Neuronal stem cell (in vitro differentiated cells): ENCODE measurements around the gene DLGAP4.

Source experiments
- DNase-seq: peaks from one replicate; pipeline ENCODE4 v3.0.0-alpha.2; 2013; ENCODE audit warnings: low spot score
- H2AFZ ChIP-seq: one replicate; pipeline ENCODE4 v1.6.1; 2013; ENCODE audit warnings: mild to moderate bottlenecking, low read length, inconsistent platforms
- H2AK5ac ChIP-seq: 2 replicates; pipeline ENCODE4 v1.6.1; 2013; ENCODE audit warnings: low read depth, mild to moderate bottlenecking, inconsistent platforms, low read length, moderate library complexity, mixed read lengths
- H2BK120ac ChIP-seq: 2 replicates; pipeline ENCODE4 v1.6.1; 2013; ENCODE audit warnings: low read depth, mild to moderate bottlenecking, inconsistent platforms, low read length, moderate library complexity, mixed read lengths
- H2BK12ac ChIP-seq: one replicate; pipeline ENCODE4 v1.6.1; 2013; ENCODE audit warnings: low read length, inconsistent platforms
- H2BK15ac ChIP-seq: 2 replicates; pipeline ENCODE4 v1.6.1; 2013; ENCODE audit warnings: mild to moderate bottlenecking, low read length, inconsistent platforms, mixed read lengths
- H2BK5ac ChIP-seq: one replicate; pipeline ENCODE4 v1.6.1; 2013; ENCODE audit warnings: inconsistent platforms, mild to moderate bottlenecking, low read length, moderate library complexity
- H3K14ac ChIP-seq: one replicate; pipeline ENCODE4 v1.6.1; 2013; ENCODE audit warnings: low read length, inconsistent platforms
- H3K18ac ChIP-seq: 2 replicates; pipeline ENCODE4 v1.6.1; 2013; ENCODE audit warnings: low read length, inconsistent platforms
- H3K23ac ChIP-seq: 2 replicates; pipeline ENCODE4 v1.6.1; 2013; ENCODE audit warnings: low read depth, mild to moderate bottlenecking, mixed read lengths, low read length, inconsistent platforms; ENCODE audit not compliant: poor library complexity
- H3K27ac ChIP-seq: replicated peaks from 3 replicates; pipeline ENCODE4 v1.5.1; 2013; ENCODE audit warnings: low read length, inconsistent platforms
- H3K27me3 ChIP-seq, 3 experiments: 2 replicates each; pipeline ENCODE4 v1.6.1; 2013; ENCODE audit warnings: low read length in 3 of 3, mild to moderate bottlenecking in 2 of 3, inconsistent platforms in 1 of 3, low read depth in 1 of 3, mixed read lengths in 1 of 3, moderate library complexity in 1 of 3; ENCODE audit not compliant: control insufficient read depth in 3 of 3, insufficient read depth in 3 of 3
- H3K36me3 ChIP-seq, 2 donors: replicated peaks in 1 of 2; 2 replicates each; pipeline ENCODE4 v1.6.1; 2013; ENCODE audit warnings: low read length in 2 of 2; ENCODE audit not compliant: control insufficient read depth in 2 of 2, insufficient read depth in 2 of 2
- H3K4ac ChIP-seq: 2 replicates; pipeline ENCODE4 v1.6.1; 2013; ENCODE audit warnings: inconsistent platforms, mild to moderate bottlenecking, low read length, moderate library complexity
- H3K4me1 ChIP-seq, 2 donors: 1 replicate in 1 of 2; 2 replicates in 1 of 2; pipeline ENCODE4 v1.6.1; 2013; ENCODE audit warnings: low read length in 2 of 2, low read depth in 1 of 2; ENCODE audit not compliant: control insufficient read depth in 2 of 2, insufficient read depth in 1 of 2
- H3K4me2 ChIP-seq: one replicate; pipeline ENCODE4 v1.6.1; 2013; ENCODE audit warnings: mild to moderate bottlenecking, low read length, inconsistent platforms; ENCODE audit not compliant: insufficient read depth, poor library complexity, severe bottlenecking
- H3K4me3 ChIP-seq, 2 donors: 2 replicates each; pipeline ENCODE4 v1.5.1; 2013; ENCODE audit warnings: low read length in 2 of 2, mild to moderate bottlenecking in 2 of 2, inconsistent platforms in 1 of 2, moderate library complexity in 1 of 2
- H3K79me1 ChIP-seq: one replicate; pipeline ENCODE4 v1.6.1; 2013; ENCODE audit warnings: low read depth, mild to moderate bottlenecking, inconsistent platforms, low read length, moderate library complexity
- H3K9ac ChIP-seq: one replicate; pipeline ENCODE4 v1.6.1; 2013; ENCODE audit warnings: mild to moderate bottlenecking, low read depth, low read length, inconsistent platforms; ENCODE audit not compliant: poor library complexity
- H3K9me3 ChIP-seq, 2 donors: replicated peaks in 1 of 2; 2 replicates each; pipeline versions ENCODE3 to v1.6.1; 2013; ENCODE audit warnings: low read length in 2 of 2, mild to moderate bottlenecking in 2 of 2, inconsistent platforms in 1 of 2, low read depth in 1 of 2, mixed read lengths in 1 of 2, moderate library complexity in 1 of 2; ENCODE audit not compliant: control insufficient read depth in 2 of 2, insufficient read depth in 1 of 2
- H4K8ac ChIP-seq: one replicate; pipeline ENCODE4 v1.6.1; 2013; ENCODE audit warnings: low read depth, mild to moderate bottlenecking, inconsistent platforms, low read length, moderate library complexity
- H4K91ac ChIP-seq: one replicate; pipeline ENCODE4 v1.6.1; 2013; ENCODE audit warnings: low read length, low read depth, mild to moderate bottlenecking, inconsistent platforms; ENCODE audit not compliant: poor library complexity
- WGBS, 2 donors: extraction: QIAGEN DNeasy Blood & Tissue Kit; methylation state at CpG; one replicate each; pipeline ENCODE4 v1.1.7; 2013; ENCODE audit warnings: missing lambda C conversion rate in 2 of 2, mixed read lengths in 1 of 2; ENCODE audit not compliant: insufficient read length in 2 of 2, insufficient replicate concordance in 1 of 2; ENCODE audit errors: extremely low coverage in 2 of 2; 5-methylcytosine and 5-hydroxymethylcytosine counted together

DLGAP4 gene

GRCh38 chr20:36390719-36391415 is 84.7 kb downstream of the DLGAP4 start:
- no peak overlapping the region for H4K91ac ChIP-seq
- DNase-seq = no peak
- H2AK5ac ChIP-seq = no peak overlapping the region
- H3K36me3 ChIP-seq = no peaks in the 10 kb centered on the region
- no peak overlapping the region for H3K14ac ChIP-seq
- no peak overlapping the region for H3K27ac ChIP-seq
- H3K4ac ChIP-seq = no peak overlapping the region
- H3K18ac ChIP-seq = no peak overlapping the region
- WGBS, 2 donors = no CpG with 5 or more reads among the region's 6 CpGs
- H3K23ac ChIP-seq = no peak overlapping the region
- H2BK12ac ChIP-seq = no peak overlapping the region
- no peak overlapping the region for H3K9ac ChIP-seq
- no peak overlapping the region for H2BK15ac ChIP-seq
- H3K79me1 ChIP-seq = no peaks in the 10 kb centered on the region
- no peaks in the 10 kb centered on the region for H3K9me3 ChIP-seq
- H3K4me1 ChIP-seq = peaks cover 4 to 10% of the 10 kb centered on the region in 2 donors
- H3K27me3 ChIP-seq = peaks cover 0 to 9% (median 0%) of the 10 kb centered on the region in 3 experiments
- H2BK5ac ChIP-seq = no peak overlapping the region
- H2AFZ ChIP-seq = no peak overlapping the region
- H3K4me3 ChIP-seq = no peak overlapping the region
- no peak overlapping the region for H4K8ac ChIP-seq
- H2BK120ac ChIP-seq = no peak overlapping the region
- no peak overlapping the region for H3K4me2 ChIP-seq

DNA sequence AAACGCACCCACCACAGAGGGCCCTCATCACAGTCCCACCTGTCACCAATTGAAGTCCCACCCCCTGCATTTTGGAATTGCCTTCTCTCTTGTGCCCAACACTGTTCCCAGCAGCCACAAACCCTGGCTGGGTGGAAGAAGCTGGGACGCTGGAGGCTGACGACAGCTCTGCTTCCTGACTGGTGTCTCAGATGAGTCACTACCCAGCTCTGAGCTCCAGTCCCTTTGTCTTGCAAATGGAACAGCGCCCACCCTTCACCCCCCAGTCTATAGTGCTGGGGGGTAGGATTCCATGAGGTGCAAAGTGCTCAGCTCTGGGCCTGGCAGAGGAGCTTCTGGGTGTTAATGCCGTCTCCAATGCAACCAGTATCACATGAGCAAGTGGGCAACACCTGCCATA is 85.3 kb downstream of the DLGAP4 start:
- Histone ChIP-seq H3K27ac (no peak overlapping the region), H2BK120ac (no peak overlapping the region), H3K9me3 (peaks cover 0 to 4% of the 10 kb centered on the region in 2 donors), H3K4me1 (peaks cover 4 to 7% of the 10 kb centered on the region in 2 donors), H3K4me3 (no peak overlapping the region), H3K4me2 (no peak overlapping the region), H2BK15ac (no peak overlapping the region), H3K14ac (no peak overlapping the region), H3K27me3 (peaks cover 0 to 9% (median 3%) of the 10 kb centered on the region in 3 experiments), H4K91ac (no peak overlapping the region), H3K36me3 (peaks cover 0 to 2% of the 10 kb centered on the region in 2 donors), H2BK12ac (no peak overlapping the region), H2AFZ (no peak overlapping the region), H4K8ac (no peak overlapping the region), H3K9ac (no peak overlapping the region), H3K79me1 (no peaks in the 10 kb centered on the region), H3K23ac (no peak overlapping the region), H3K18ac (no peak overlapping the region), H2BK5ac (no peak overlapping the region), H2AK5ac (no peak overlapping the region), H3K4ac (no peak overlapping the region)
- DNase-seq = no peak
- no CpG with 5 or more reads among the region's 5 CpGs for WGBS, 2 donors

DNA sequence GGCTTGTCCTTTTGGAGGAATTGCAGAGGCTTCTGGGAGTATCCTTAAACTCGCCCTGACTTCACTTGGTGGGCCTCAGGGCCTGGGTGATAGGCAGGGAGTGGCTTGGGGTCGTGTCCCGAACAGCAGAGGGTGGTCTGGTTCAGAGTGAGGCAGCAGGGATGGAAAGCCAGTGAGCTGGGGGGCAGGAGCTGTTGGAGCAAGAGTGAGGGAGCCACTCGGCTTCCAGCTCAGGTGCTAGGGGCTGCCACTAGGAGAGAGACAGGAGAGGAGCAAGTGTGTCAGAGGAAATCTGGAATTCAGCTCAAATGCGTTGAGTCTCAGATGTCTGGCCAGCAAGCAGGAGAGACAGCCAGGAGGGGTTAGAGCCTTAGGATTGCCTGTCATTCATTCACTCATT is 85.8 kb downstream of the DLGAP4 start:
- H3K79me1 ChIP-seq = no peaks in the 10 kb centered on the region
- H3K18ac ChIP-seq = no peak overlapping the region
- no peak overlapping the region for H2BK120ac ChIP-seq
- no peak overlapping the region for H4K91ac ChIP-seq
- H3K4me2 ChIP-seq = no peak overlapping the region
- H3K4me1 ChIP-seq = peaks cover 4 to 7% of the 10 kb centered on the region in 2 donors
- H3K4me3 ChIP-seq = no peak overlapping the region
- H3K23ac ChIP-seq = no peak overlapping the region
- peaks cover 0 to 9% (median 3%) of the 10 kb centered on the region in 3 experiments for H3K27me3 ChIP-seq
- no peak overlapping the region for H2BK15ac ChIP-seq
- H3K4ac ChIP-seq = no peak overlapping the region
- H3K36me3 ChIP-seq = peaks cover 0 to 2% of the 10 kb centered on the region in 2 donors
- H3K9ac ChIP-seq = no peak overlapping the region
- H2AK5ac ChIP-seq = no peak overlapping the region
- no CpG with 5 or more reads among the region's 5 CpGs for WGBS, 2 donors
- H4K8ac ChIP-seq = no peak overlapping the region
- no peak overlapping the region for H3K27ac ChIP-seq
- no peak overlapping the region for H2AFZ ChIP-seq
- H2BK5ac ChIP-seq = no peak overlapping the region
- peaks cover 0 to 6% of the 10 kb centered on the region in 2 donors for H3K9me3 ChIP-seq
- no peak for DNase-seq
- no peak overlapping the region for H3K14ac ChIP-seq
- no peak overlapping the region for H2BK12ac ChIP-seq

DNA sequence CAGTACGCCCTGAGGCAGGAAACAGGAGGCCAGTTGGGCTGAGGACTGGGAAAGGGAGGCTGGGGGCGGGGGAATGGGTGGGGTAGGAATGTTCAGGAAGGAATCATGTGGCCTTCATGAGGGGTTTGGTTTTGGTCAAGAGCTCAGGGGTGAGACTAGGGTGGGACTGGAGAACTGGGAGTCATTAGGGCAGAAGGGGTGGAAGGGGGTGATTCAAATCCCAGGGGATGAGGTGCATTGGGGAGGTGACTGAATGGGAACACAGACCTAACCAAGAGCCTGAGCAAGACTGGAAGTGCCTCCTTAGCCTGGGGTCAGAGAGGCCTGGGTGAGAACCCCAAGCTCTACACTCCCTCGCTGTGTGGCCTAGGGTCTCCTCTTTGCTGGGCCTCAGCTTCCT is 86.8 kb downstream of the DLGAP4 start:
- Histone ChIP-seq H4K91ac (no peak overlapping the region), H2BK15ac (no peak overlapping the region), H3K9me3 (peaks cover 0 to 6% of the 10 kb centered on the region in 2 donors), H3K27ac (no peak overlapping the region), H3K79me1 (no peaks in the 10 kb centered on the region), H3K27me3 (peaks cover 0 to 9% (median 3%) of the 10 kb centered on the region in 3 experiments), H3K14ac (no peak overlapping the region), H3K9ac (no peak overlapping the region), H2AFZ (no peak overlapping the region), H3K4ac (no peak overlapping the region), H3K36me3 (peaks cover 0 to 2% of the 10 kb centered on the region in 2 donors), H3K4me1 (peaks cover 4 to 7% of the 10 kb centered on the region in 2 donors), H2BK5ac (no peak overlapping the region), H3K23ac (no peak overlapping the region), H3K4me2 (no peak overlapping the region), H2BK12ac (no peak overlapping the region), H2BK120ac (no peak overlapping the region), H3K18ac (no peak overlapping the region), H2AK5ac (no peak overlapping the region), H3K4me3 (no peak overlapping the region), H4K8ac (no peak overlapping the region)
- no peak for DNase-seq
- no CpG with 5 or more reads among the region's 3 CpGs for WGBS, 2 donors
